ENCODE data around the gene NLRP1. TPM values are rescaled to one million over a fixed set of nuclear protein-coding genes. Genes with fewer than 3 reads are reported as not detected.

The NLRP1 gene
- total and polyA plus RNA-seq, 9 of the 15 experiments (the other 6 are each of a cell fraction or from before 2014, with no cell fraction given) = 4.0 to 69.4 (median 27.7) TPM

DNA sequence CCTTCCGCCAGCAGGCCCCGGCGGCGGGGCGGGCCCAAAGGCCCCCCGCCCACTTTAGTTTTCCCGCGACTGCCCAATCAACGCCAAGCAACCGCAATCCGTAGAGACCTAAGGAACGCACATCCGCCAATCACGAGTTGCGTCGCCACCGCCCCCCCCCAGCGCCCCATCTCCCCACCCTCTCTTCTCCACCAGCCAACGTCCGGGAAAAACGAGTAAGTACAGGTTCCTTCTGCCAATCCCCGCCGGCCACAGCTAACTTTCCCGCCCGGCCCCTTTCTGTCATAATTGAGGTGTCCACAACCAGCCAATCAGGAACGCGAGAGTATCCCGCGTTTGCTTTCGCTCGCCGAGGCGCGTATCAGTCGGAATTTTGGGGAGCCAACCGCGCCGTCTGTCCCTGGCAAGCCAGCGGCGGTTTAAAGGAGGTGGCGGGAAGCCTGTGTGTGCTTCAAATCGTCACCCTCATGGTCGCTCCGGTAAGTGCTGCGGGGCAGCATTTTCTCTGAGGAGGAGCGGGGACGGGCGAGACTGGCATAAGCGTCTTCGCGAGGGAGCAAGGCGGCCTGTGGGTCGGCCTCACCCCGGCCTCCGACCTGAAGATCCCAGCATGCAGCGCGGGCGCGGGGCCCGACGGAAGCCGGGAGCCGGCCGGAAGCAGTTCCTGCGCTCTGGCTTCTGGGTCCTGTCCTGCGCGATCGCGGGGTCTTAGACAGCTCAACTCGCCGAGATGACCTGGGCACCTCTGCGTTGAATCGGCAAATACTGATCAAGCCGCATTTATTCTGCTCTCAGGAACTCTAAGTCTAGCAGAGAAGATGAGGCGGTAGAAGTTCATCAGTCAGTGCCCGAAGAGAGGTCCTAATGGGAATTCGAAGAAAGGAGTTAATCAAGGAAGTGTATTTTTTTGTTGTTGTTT is 97.8 kb downstream of the NLRP1 start, which contains the start of gene MIS12 (continued):
- TF ChIP-seq NFIC (IDR thresholded peaks at IDR 0.05) (peak; percentile 31), RBM22 (IDR thresholded peaks at IDR 0.05; ENCODE audit: low read depth, low read length, poor library complexity, severe bottlenecking) (no peak), ZFX (CRISPR knock-in tag; IDR thresholded peaks at IDR 0.05) (peak; percentile 98), SAP30 (IDR thresholded peaks at IDR 0.05; ENCODE audit: borderline replicate concordance, insufficient read depth, low read depth, low read length, poor library complexity, severe bottlenecking) (peak; percentile 75), JUN (IDR thresholded peaks at IDR 0.05; ENCODE audit: borderline replicate concordance, low read depth, low read length) (peak; percentile 23; the same call in 1 of the 2 replicates), JUN (CRISPR knock-in tag; IDR thresholded peaks at IDR 0.05; ENCODE audit: borderline replicate concordance) (peak; percentile 9; the same call in 1 of the 2 replicates), NFRKB (IDR thresholded peaks at IDR 0.05; ENCODE audit: low read depth) (peak; percentile 80), SRSF1 (IDR thresholded peaks at IDR 0.05; ENCODE audit: low read depth, low read length) (no peak), TBL1XR1 (IDR thresholded peaks at IDR 0.05; ENCODE audit: low read length in 2 of 2) (no peak), MCM2 (IDR thresholded peaks at IDR 0.05; ENCODE audit: low read depth) (no peak), ZNF780A (CRISPR knock-in tag; IDR thresholded peaks at IDR 0.05) (no peak), POLR3G (IDR thresholded peaks at IDR 0.05; ENCODE audit: extremely low read depth, insufficient read length, insufficient replicate concordance) (no peak), MTF1 (CRISPR knock-in tag; IDR thresholded peaks at IDR 0.05; ENCODE audit: borderline replicate concordance) (no peak), ZSCAN29 (IDR thresholded peaks at IDR 0.05) (no peak), SUPT5H (IDR thresholded peaks at IDR 0.05) (peak; percentile 94), POLR2B (IDR thresholded peaks at IDR 0.05; ENCODE audit: low read depth, partially characterized antibody) (peak; percentile 90), HSF4 (CRISPR knock-in tag; IDR thresholded peaks at IDR 0.05; ENCODE audit: borderline replicate concordance) (no peak), ZNF121 (CRISPR knock-in tag; conservative IDR thresholded peaks at IDR 0.05) (no peak), ARID1B (IDR thresholded peaks at IDR 0.05) (no peak), MYC (IDR thresholded peaks at IDR 0.05; ENCODE audit: low read depth, low read length) (peak; percentile 82), MYC (CRISPR knock-in tag; IDR thresholded peaks at IDR 0.05; ENCODE audit: borderline replicate concordance, low read depth) (no peak), FOXP4 (CRISPR knock-in tag; IDR thresholded peaks at IDR 0.05; ENCODE audit: borderline replicate concordance) (no peak), MAFG (tag; conservative IDR thresholded peaks at IDR 0.05) (no peak), ASH1L (IDR thresholded peaks at IDR 0.05; ENCODE audit: borderline replicate concordance, low read depth, partially characterized antibody) (peak; percentile 36), NEUROD1 (IDR thresholded peaks at IDR 0.05; ENCODE audit: borderline replicate concordance, low read depth, low read length, partially characterized antibody) (peak; percentile 14), ZBTB17 (CRISPR knock-in tag; IDR thresholded peaks at IDR 0.05) (peak; percentile 50; the same call in 1 of the 2 replicates)

Measured in K562 (cell line).